NCI-H2196 treated with DMSO at 0.1 percent for 48 hours (cell line): Measurements from ENCODE around the gene ATP5IF1.

Source experiments
- DNase-seq: peaks from one replicate; lab custom pipeline; 2025; ENCODE audit not compliant: unreplicated experiment; lab: John Stamatoyannopoulos, UW

The ATP5IF1 gene

GRCh38 chr1:28235755-28236655 is at the start of gene ATP5IF1:
Gene ATP5IF1 (plus strand): TSS chr1:28236124. CDS start chr1:28236184, 60 bp downstream.
- DNase-seq = peak; percentile 98

GRCh38 chr1:28190337-28190979 is 45.5 kb upstream of the ATP5IF1 start:
- no peak for DNase-seq

DNA sequence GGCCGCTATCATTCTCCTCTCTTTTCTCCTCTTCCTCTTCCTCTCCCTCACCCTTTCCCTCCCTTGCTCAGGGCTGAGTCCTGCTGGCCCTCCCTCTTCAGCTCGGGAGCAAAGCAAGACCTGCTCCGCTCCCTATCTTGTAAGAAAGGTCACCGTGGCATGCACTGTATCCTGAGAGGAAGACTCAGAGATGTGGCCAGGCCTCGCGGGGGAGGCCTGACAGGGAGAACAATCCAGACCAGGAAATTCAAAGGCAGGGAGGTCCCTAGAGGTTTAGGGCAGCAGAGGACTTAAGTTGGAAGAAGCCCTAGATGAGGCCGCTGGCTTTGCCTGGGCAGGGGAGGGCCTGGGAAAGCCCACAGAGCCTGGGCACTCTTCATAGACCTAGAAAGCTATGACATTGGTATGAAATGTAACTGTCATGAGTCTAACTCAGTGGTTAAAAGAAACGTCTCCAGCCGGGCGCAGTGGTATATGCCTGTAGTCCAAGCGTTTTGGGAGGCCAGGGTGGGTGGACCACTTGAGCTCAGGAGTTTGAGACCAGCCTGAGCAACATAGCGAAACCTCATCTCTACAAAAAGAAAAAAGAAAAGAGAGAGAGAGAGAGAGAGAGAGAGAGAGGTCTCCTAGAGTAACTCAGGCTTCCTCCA is 44.8 kb upstream of the ATP5IF1 start:
- no peak for DNase-seq

DNA sequence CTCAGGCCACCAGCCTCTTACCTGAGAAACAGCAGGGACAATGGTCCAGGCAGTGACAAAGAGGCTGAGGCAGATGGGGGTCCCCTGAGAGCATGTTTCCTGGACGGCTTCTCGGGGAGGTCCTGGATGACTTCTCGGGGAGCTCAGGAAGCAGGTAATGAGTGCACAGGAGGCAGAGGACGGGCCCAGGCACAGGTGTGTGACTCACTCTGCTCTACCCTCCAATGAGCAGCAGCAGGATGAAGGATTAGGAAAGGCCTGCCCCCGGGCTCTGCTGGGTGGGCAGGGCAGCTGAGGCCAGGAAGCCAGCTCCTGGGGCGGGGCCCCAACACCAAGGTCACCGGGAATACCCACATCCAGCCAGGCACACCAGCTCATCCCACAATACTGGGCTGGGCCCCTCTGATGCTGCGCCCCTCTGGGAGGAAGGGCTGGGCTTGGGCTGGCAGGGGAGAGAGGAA is 42.2 kb upstream of the ATP5IF1 start:
- DNase-seq = no peak

DNA sequence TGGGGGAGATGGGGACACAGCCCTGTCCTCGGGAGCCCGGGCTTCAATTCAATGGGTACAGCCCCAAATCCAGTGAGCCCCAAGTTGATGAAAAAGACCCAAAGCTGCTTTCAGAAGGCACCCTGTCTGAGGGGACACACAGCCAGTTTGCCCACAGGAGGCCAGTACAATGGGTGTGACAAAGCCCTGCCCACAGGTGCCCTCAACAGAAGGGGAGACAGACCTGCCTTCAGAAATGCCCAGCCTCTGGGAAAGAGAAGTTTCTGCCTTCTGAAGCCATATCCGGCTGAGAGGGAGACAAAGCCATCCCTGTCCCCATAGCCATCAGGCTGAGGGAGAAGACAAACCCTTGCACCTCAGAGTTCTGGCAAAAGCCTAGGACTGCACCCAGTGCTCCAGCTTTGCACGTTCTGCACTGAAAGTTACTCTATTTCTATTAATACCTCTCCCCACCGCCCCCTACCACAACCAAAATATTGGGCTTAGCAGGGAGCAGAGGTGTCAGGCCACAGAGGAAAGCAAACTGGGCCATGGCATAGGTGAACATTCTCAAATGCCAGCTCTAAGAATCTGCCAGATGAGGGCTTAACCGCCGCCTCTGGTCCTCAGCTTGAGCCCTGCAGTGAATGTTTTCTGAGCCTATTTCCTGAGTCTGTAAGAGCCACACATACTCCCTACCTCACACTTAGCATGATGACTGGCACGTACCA is 41.4 kb upstream of the ATP5IF1 start:
- no peak for DNase-seq

DNA sequence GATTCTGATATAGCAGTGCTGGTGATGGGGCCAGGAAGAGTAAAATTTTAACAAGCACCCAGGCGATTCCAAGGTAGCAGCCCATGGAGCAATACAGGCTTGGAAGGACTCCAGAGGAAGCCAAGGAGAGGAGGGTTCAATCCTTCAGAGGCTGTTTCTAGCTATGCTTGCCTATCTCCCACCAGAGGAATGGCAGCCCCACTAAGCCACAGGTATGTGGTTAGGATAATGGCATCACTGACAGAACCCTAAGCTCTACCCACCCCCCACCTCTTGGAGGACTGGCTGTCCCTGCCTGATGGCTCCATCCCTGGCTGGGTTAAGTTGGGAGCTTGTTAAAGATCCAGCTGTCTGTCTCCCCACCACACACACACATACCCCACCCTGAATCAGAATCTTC is 40.1 kb upstream of the ATP5IF1 start:
- no peak for DNase-seq

- DNase-seq = no peak
These were observed 39.6 kb upstream of the ATP5IF1 start for GRCh38 chr1:28196330-28196729.

DNA sequence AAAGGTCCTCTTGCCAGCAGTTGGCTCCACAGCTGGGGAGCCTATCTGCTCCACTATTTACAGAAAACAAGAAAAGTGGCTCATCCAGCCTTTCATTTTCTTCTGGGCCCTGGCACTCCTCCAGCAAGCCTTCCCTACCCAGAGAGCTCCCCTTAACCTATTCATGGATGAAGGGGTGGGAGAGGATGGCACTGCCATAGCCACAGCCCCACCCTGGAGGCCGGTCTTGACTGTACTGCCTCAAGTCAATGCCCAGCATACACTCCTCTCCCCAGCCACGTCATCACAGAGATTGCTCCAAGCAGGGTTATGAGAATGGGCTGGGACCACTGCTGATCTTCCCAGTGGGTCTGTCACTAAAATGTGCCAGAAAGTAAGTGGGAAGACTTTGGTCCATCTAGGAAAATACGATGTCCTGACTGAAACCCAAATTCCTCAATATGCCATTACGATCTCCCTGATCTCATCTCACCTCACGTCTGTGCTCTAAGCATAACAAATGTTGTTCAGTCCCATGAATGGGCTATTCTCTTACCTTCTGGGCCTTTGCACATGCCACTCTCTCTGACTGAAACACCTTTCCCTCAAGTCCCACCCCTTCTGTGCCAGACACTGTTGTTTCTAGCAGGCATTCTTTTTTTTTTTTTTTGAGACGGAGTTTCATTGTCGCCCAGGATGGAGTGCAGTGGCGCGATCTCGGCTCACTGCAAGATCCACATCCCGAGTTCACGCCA is 38.1 kb upstream of the ATP5IF1 start:
- DNase-seq = no peak

- DNase-seq = no peak
These were observed 36.3 kb upstream of the ATP5IF1 start for GRCh38 chr1:28199328-28200233.

DNA sequence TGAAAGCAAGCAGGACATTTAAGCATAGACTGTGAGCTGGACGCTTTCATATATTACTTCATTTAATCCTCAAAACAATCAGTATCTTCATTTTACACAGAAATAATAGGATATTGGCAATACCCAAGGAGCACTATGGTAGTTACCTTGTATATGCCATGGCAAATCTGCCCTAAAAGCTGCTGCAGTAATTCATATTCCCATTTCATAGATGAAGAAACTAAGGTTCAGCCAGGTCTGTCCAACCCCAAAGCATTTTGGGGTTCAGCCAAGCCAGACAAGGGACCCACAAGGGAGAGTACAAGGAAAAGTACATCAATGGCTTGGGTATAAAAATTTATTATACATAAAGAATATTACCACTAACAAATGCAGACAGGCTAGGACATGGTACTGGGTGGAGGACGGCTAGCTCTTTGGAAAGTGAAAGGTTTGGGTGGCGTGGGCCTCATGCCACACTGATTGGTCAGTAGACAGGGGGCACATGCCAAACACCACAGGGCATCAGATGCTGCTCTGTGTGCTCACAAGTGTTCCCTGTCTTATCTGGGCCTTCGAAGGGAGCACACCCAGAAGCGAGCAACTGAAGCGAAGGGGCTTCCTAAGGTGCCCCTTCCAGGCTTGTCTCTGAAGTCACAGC is 35.6 kb upstream of the ATP5IF1 start:
- no peak for DNase-seq

- DNase-seq = no peak
These were observed 30.7 kb upstream of the ATP5IF1 start for GRCh38 chr1:28205243-28205642.

GRCh38 chr1:28208818-28209441 is 27.0 kb upstream of the ATP5IF1 start:
- peak; percentile 46 for DNase-seq

DNA sequence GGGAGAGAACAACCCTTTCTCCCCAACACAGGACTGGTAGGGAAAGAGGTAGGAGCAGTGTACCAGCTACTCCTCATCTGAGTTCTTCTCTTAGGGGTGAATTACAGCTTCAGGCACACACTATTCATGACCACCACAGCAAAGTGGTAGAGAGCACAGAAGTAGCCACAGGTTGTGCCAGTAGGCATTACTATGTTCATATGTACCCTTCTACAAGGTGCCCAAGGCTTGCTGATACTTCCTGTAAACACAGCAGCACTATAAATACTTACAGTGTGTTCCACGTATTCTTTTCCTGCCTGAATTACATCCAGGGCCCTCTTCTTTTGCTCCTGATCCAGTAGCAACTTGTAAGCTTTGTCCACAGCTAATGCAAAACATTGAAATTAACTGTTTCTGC is 26.2 kb upstream of the ATP5IF1 start:
- no peak for DNase-seq

DNA sequence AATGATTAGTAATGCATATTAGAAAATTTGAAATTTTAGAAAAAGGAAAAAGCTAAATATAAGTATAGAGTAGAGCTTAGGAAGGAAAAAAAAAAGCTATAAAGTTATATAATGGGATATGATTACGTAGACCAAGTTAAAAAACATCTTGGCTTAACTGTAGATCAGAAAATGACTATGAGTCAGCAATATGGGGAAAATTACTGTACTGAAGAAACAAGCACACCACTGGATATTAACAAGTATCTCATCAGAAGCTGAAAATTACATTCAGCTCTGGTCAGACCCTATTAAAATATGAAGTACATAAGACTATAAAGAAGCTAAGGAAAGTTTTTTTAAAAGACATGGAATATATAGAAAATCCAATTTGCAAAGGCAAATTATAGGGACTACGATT is 22.6 kb upstream of the ATP5IF1 start:
- DNase-seq = no peak

DNA sequence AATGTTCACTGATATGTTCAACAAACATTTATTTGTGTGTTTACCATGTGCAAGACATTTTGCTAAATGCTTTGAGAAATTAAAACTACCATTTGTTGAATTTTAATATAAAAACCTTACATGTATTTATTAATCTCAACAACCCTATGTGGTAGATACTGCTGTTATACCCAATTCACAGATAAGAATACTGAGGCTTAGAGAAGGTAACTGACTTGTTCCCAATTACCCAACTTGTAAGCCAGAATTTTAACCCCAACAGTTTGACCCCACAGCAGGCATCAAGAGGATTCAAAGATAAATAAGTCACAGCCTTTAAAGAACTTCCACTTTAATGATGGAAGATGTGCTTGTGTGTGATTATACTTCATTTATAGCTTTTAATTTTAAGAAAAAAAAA is 6.8 kb upstream of the ATP5IF1 start:
- DNase-seq = no peak

DNA sequence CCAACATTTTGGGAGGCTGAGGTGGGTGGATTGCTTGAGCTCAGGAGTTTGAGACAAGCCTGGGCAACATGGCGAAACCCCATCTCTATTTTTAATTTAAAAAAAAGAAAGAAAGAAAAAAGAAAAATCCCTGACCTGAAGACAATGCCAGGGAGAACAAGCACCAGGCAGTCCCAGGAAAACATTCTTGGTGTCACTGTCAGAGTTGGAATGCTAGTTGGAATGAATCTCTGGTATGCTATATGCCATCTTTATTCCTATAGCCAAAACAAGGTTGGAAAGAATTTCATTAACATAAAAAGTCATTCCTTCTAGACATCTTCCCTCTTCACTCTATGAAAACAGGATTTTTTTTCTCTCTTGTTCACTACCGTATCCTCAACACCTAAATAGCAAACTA is 5.9 kb upstream of the ATP5IF1 start:
- no peak for DNase-seq

- peak; percentile 87 for DNase-seq
These were observed 3.2 kb upstream of the ATP5IF1 start, which contains the start of gene DNAJC8 for GRCh38 chr1:28232558-28233263. Gene DNAJC8 (minus strand): TSS chr1:28233029. CDS start chr1:28232998, 31 bp downstream.

DNA sequence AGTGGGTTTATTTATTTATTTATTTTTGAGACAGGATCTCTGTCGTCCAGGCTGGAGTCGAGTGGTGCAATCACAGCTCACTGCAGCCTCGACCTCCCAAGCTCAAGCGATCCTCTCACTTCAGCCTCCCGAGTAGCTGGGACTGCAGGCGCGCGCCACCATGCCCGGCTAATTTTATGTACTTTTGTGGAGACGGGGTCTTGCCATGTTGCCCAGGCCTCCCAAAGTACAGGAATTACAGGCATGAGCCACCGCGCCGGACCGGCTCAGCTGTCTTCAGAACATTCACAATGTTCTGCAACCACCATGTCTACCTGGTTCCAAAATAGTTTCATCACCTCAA is 2.7 kb upstream of the ATP5IF1 start:
- no peak for DNase-seq
